Neural crest cell (in vitro differentiated cells): ENCODE results near the gene PCP4. TPM values are rescaled to one million over a fixed set of nuclear protein-coding genes. Genes with fewer than 3 reads are reported as not detected.

Source experiments
- DNase-seq: peaks from one replicate; pipeline ENCODE4 v3.0.0; 2021; ENCODE audit warnings: low read depth, mixed read lengths, low spot score
- H3K27ac Mint-ChIP-seq: one replicate; pipeline ENCODE4 v1.8.0; 2021; ENCODE audit warnings: mild to moderate bottlenecking, mixed read lengths; ENCODE audit not compliant: unreplicated experiment
- H3K27me3 Mint-ChIP-seq: 2 replicates; pipeline ENCODE4 v1.8.0; 2021; ENCODE audit warnings: low read depth, mild to moderate bottlenecking, mixed read lengths
- H3K36me3 Mint-ChIP-seq: 2 replicates; pipeline ENCODE4 v1.8.0; 2021; ENCODE audit warnings: low read depth, mild to moderate bottlenecking, mixed read lengths
- H3K4me1 Mint-ChIP-seq: 2 replicates; pipeline ENCODE4 v1.8.0; 2021; ENCODE audit warnings: mixed read lengths
- H3K4me3 Mint-ChIP-seq: one replicate; pipeline ENCODE4 v1.8.0; 2021; ENCODE audit warnings: mild to moderate bottlenecking, mixed read lengths
- H3K9me3 Mint-ChIP-seq: 2 replicates; pipeline ENCODE4 v1.8.0; 2021; ENCODE audit warnings: mixed read lengths
- CTCF ChIP-seq: fragments of 200-600 bp; sonication (generic); conservative IDR thresholded peaks from 2 replicates; pipeline ENCODE4 v1.5.0; 2021; ENCODE audit warnings: antibody characterized with exemption, mild to moderate bottlenecking
- total RNA-seq: library from RNA; stranded (reverse); gene quantifications from 2 replicates; pipeline ENCODE4 v1.2.1, GENCODE V29; 2021

PCP4 gene
- total RNA-seq, 1 donor from 2014 or later, result 1.1 TPM

- H3K27ac Mint-ChIP-seq, result peak overlapping the region; percentile 35
- no peak for DNase-seq
- no peaks in the 10 kb centered on the region for H3K27me3 Mint-ChIP-seq
- H3K4me3 Mint-ChIP-seq, result no peak overlapping the region
- no peak for TF ChIP-seq CTCF
- peaks cover 8% of the 10 kb centered on the region for H3K9me3 Mint-ChIP-seq
- no peaks in the 10 kb centered on the region for H3K36me3 Mint-ChIP-seq
- H3K4me1 Mint-ChIP-seq, result no peaks in the 10 kb centered on the region
Observed at GRCh38 chr21:39852021-39852721, 15.1 kb upstream of the PCP4 start.

- Mint-ChIP-seq H3K4me1 (no peaks in the 10 kb centered on the region), H3K27me3 (no peaks in the 10 kb centered on the region), H3K4me3 (no peak overlapping the region), H3K36me3 (no peaks in the 10 kb centered on the region), H3K9me3 (peaks cover 8% of the 10 kb centered on the region), H3K27ac (no peak overlapping the region)
- DNase-seq, result no peak
- no peak for TF ChIP-seq CTCF
Observed at GRCh38 chr21:39852726-39853500, 14.3 kb upstream of the PCP4 start.

- DNase-seq, result no peak
- H3K27me3 Mint-ChIP-seq, result no peaks in the 10 kb centered on the region
- peaks cover 11% of the 10 kb centered on the region for H3K9me3 Mint-ChIP-seq
- H3K4me1 Mint-ChIP-seq, result no peaks in the 10 kb centered on the region
- H3K27ac Mint-ChIP-seq, result no peak overlapping the region
- H3K4me3 Mint-ChIP-seq, result no peak overlapping the region
- TF ChIP-seq CTCF, result no peak
- H3K36me3 Mint-ChIP-seq, result no peaks in the 10 kb centered on the region
Observed at GRCh38 chr21:39854572-39854971, 12.7 kb upstream of the PCP4 start.

GRCh38 chr21:39855595-39855994, 11.6 kb upstream of the PCP4 start:
- DNase-seq, result no peak
- Mint-ChIP-seq H3K27me3 (no peaks in the 10 kb centered on the region), H3K4me1 (no peaks in the 10 kb centered on the region), H3K36me3 (no peaks in the 10 kb centered on the region), H3K27ac (no peak overlapping the region), H3K9me3 (peaks cover 11% of the 10 kb centered on the region), H3K4me3 (no peak overlapping the region)
- TF ChIP-seq CTCF, result no peak

GRCh38 chr21:39860600-39860999, 6.6 kb upstream of the PCP4 start:
- no peak overlapping the region for H3K27ac Mint-ChIP-seq
- H3K9me3 Mint-ChIP-seq, result peaks cover 8% of the 10 kb centered on the region
- H3K27me3 Mint-ChIP-seq, result no peaks in the 10 kb centered on the region
- H3K4me1 Mint-ChIP-seq, result no peaks in the 10 kb centered on the region
- no peak for TF ChIP-seq CTCF
- no peak overlapping the region for H3K4me3 Mint-ChIP-seq
- H3K36me3 Mint-ChIP-seq, result no peaks in the 10 kb centered on the region
- no peak for DNase-seq
